Measurements from ENCODE around the gene ADGRV1.
"Not testable (repeated sequence)": the region's sequence is repeated elsewhere in the genome, so short reads cannot be mapped to it uniquely, and the experiment has no call there.

Gene ADGRV1

DNA sequence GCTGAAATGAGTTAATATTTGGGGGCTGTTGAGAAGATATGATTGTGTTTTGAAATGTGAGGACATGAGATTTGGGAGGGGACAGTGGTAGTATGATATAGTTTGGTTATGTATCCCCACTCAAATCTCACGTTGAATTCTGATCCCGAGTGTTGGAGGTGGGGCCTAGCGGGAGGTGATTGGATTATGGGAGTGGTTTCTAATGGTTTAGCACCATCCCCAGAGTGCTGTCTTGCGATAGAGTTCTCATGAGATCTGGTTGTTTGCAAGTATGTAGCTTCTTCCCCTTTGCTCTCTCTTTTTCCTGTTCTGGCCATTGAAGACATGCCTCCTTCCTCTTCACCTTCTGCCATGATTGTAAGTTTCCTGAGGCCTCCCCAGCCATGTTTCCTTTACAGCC is 438.5 kb downstream of the ADGRV1 start:
- no peak for DNase-seq (ENCODE audit: low read depth)

GRCh38 chr5:91000743-91001142 is 442.1 kb downstream of the ADGRV1 start:
- no peak for DNase-seq (ENCODE audit: low read depth)

DNA sequence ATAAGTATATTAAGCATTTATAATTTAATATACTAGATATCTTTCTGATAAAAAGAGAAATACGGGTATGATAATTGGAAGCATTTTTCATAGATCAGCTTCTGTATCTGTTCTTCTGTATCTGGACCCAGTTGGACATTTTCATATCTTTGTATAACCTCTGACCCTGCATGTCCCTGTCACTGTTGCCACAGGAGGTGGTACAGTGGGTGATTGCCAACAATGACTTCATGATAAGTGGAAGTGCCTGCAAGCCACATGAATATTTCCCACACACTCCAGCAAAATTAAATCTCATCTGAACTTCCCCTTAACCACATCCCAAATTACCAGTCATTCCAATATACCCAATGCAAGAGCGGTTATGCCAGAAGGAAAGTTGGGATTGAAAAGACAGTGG is 448.1 kb downstream of the ADGRV1 start:
- no peak for DNase-seq (ENCODE audit: low read depth)

DNA sequence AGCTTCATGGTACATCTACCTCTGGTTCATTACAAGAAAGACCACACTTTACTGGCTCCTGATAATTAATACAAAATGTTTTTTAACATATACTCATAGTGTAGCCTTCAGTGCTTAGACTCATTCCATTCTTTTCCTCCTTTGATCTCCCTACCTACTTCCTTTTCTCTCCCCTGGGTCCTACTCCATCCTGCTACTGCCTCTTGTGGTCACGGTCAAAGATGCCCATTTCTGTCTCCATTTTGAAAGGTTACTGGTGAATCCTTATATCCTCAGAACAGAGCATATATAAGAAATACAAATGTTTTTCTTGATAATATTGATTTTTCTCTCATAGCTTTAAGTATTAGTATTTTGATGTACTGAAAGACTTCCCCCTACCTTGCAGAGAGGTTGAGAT is 448.7 kb downstream of the ADGRV1 start:
- DNase-seq (ENCODE audit: low read depth), result no peak

DNA sequence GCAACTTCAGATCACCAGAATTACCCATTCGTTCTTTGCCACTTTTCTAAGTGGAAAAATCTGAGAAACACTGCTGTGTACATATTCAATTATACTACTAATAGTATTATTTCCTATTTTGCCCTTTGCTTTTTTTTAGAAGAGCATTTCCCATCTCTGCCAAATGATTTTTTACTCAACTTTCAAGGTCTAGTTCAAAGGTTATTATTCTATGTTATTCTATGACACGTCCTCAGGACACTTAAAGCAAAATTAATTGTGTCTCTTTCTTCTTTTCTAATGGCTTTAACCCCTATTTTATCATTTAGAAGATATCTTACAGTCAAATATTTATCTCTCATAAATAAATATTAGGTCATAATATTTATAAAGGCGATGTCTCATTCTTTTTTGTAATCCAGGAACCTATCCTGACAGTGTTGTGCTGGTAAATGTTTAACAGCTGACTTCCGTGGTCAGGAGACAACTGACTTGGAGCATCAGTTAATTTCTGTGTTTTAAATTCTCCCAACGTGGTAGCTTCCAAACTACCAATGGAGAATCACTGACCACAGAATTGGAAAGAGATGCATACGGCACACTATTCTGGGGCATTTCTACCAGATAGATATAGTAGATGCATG is 449.3 kb downstream of the ADGRV1 start:
- DNase-seq (ENCODE audit: low read depth), result no peak

DNA sequence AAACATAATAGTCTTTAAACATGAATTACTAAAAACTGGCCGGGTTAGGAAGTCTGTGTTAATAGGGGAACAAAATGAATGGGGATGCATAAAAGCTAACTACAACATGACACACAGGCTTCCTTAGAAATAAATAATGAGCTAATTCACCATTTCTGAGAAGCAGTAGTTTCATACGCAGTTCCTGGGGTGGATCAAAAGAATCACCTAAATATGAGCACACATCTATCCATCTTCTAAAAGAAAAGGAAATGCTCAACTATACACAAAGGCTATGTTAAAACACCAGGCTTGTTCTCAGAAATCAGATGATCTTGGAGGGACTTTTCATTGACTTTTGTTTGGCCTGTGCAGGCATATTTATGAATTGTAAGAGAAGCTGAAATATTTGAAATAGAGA is 451.5 kb downstream of the ADGRV1 start:
- no peak for DNase-seq (ENCODE audit: low read depth)

GRCh38 chr5:91011029-91011428 is 452.4 kb downstream of the ADGRV1 start:
- DNase-seq (ENCODE audit: low read depth), result no peak

DNA sequence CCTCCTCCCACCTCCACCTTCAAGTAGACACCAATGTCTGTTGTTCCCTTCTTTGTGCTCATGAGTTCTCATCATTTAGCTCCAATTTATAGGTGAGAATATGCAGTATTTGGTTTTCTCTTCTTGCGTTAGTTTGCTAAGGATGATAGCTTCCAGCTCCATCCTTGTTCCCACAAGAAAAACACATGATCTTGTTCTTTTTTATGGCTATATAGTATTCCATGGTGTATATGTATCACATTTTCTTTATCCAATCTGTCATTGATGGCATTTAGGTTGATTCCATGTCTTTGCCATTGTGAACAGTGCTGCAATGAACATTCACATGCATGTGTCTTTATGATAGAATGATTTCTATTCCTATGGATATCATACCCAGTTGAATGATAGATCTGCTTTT is 454.3 kb downstream of the ADGRV1 start:
- DNase-seq (ENCODE audit: low read depth), result not testable (repeated sequence)

DNA sequence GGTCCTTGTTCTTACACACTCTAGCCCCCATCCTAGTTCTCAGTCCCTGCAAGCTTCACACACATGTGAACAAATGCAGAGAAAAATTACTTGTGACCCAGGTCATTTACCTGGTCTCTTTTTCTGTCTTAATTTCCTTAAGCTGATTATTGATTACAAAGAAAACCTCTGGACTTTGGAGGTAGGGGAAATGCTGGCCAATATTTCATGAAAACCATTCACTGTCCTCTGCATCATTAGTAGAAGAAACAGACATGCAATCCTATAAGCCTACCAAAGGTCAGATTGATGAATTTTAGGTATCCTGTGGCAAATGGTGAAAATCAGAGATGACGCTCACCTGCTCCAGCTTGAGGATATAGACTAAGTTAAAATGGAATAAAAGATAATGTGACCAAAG is 457.7 kb downstream of the ADGRV1 start:
- no peak for DNase-seq (ENCODE audit: low read depth)

DNA sequence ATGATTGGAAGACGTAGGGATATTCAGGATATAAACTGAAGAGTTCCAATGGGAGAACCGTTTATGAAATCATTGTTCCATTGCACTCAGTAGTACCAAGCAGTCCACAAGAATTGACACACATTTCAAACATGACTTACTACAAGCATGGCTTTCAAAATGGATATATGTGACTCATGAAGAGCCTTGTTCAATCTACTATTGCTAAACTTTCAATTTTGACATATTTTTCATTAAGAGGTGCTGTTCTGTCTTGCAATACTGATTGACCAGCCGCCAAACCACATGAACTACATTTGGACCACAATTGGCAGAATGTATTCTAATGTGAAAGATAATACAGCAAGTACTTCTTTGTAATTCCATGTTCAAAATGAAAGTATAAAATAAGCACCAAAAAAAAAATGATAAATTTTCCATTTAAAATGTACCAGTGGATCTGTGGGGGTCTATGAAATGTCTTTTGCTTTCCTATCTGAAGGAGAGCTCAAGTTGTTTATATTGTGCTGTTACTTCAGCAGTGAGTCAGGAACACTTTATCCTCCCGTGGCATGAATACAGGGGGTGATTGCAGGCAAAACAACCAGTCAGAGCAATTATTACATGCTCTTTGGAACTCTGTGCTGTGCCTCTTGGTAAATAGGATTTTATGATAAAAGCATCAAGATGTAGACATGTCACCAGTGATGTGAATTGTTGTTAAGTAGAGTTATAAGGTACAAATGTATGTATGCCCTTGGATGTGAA is 458.5 kb downstream of the ADGRV1 start:
- no peak for DNase-seq (ENCODE audit: low read depth)

DNA sequence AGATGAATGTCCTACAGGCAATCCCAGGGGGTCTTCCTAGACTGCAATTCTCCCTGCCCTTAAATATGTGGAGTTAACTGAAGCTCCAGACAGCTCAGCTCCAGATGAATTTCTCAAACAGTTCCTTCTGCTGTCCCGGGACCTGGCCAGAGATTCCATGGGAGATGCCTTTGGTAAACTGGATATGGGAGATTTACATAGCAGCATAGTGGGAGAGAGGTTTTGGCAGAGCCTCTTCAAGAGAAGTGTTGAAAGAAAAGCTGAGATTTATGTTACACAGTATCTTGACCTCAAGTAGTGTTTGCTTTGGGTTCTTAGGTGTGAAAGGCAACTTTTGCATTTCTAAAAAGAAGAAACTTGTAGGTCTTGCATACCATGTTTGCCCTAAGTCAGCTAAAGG is 459.6 kb downstream of the ADGRV1 start:
- no peak for DNase-seq (ENCODE audit: low read depth)

DNA sequence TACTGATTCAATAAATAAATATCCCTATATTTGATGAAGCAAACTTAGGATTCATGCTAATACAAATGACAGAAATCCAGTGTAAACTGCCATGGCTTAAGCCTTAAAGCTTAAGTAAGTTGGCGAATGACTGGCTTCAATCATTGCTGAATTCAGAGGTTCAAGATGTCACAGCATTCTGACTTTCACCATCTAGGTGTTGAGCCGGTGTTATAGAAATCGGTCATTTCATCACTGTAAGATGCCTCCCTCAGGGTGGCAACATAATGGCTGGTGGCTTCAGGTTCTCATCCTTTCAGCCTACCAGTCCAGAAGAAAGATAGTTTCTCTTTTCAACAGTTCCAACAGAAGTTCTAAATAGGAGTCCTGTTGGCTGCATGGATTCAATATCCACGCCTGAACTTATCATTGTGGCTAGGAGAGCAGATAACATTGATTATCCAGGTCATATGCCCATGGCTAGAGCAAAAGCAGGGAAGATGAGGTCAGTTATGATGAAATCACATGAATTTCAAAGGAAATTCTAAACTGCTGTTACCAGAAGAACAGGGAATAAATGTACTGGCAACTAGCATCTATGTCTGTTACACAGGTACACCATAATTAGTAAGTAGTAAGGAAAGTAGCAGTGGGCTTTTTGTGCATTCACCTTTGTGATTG is 460.2 kb downstream of the ADGRV1 start:
- DNase-seq (ENCODE audit: low read depth), result no peak

- DNase-seq (ENCODE audit: low read depth), result no peak
Observed at GRCh38 chr5:91020065-91020800, 461.6 kb downstream of the ADGRV1 start.

DNA sequence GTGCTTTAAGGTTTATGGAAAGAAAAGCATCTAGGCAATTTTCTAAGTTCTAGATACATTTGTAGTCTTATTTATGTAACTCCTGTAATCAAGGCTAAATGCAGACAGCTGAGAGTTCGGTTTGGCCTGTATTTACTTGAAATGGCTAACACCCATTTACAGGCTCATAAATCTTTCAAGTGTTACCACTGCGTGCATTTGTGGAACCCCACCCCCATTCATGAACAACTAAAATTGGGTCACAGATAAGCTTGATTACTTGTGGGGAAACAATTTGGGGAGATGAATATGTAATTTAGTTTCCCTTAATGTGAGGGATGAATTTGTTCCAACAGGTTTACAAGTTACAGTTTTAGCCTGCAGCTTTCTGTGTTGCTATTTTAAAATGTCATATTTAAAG is 463.9 kb downstream of the ADGRV1 start:
- DNase-seq (ENCODE audit: low read depth), result no peak

GRCh38 chr5:91024206-91024605 is 465.6 kb downstream of the ADGRV1 start:
- DNase-seq (ENCODE audit: low read depth), result no peak

DNA sequence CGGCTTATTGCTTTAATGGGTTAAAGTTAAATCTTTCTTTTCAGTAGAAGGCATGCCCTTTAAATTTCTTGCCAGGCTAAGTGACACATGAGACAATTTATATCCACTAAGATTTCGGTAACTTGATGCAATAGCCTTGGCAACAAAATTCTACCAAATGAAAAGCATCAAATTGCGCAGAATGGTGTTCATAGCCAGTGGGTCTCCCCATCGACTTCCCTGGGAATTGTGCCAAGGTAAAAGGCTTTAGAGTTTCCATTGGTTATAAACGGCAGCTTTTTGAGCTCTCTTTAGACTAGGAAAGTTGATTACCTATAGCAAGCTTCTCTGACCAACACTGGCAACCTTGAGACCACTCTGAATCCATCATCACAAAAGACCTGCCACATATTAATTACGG is 466.1 kb downstream of the ADGRV1 start:
- DNase-seq (ENCODE audit: low read depth), result no peak

DNA sequence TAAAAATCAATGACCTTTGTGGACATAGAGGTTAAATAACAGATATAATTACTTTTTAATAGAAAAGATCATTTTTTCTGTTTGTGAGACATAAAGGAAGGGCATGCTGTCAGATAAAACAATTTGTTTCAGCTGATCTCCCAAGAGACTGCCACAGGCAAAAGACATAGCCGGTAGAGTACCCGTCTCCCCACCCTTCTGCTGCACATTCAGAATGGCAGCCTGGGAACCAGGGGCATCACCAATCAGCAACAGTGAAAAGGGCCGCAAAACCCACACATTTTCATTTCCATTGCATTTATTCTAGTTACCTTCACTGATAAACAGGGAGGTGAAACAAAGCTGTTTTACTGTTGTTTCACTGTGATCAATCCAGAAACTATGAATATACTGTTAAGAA is 466.9 kb downstream of the ADGRV1 start:
- DNase-seq (ENCODE audit: low read depth), result no peak

DNA sequence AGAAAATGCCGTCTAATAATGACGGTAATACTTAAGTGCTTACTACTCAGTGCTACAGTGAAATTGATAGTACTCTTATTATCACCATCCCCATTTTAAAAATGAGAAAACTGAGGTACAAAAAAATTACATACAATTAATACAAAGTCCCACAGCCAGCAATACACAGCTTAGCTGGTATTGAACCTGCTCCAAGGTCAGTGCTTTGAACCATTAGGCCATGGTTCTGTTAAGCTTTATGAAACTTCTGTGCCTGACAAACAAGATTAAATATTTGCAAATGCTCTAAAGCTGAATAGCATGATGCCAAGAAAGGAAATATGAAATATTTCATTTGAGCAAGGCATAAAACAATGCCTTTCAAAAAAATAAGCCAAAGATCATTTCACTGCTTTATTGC is 467.4 kb downstream of the ADGRV1 start:
- no peak for DNase-seq (ENCODE audit: low read depth)

- no peak for DNase-seq (ENCODE audit: low read depth)
Observed at GRCh38 chr5:91026466-91026865, 467.9 kb downstream of the ADGRV1 start.

- DNase-seq (ENCODE audit: low read depth), result no peak
Observed at GRCh38 chr5:91027405-91028139, 469.0 kb downstream of the ADGRV1 start.

DNA sequence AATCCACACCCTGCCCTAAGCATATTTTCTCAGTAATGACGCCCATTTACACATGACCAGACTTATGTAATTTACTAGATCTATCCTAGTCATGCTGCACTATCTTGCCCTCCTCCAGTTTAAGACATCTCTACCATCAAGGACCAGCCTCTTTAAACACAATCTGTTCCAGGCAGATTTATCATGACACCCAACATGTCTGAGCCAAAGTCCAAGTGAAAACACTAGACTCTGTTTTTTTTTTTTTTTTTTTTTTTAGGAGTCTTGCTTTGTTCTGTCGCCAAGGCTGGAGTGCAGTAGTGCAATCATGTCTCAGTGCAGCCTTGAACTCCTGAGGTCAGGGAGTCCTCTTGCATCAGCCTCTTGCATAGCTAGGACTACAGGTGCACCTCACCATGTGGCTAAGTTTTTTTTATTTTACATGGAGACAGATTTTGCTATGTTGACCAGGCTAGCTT is 469.9 kb downstream of the ADGRV1 start:
- DNase-seq (ENCODE audit: low read depth), result no peak

Data from activated T-cell treated with anti-CD3 and anti-CD28 coated beads for 1 hour (primary cell).